AG04450 (cell line): ENCODE measurements around the gene TBC1D10A. TPM values are rescaled to one million over a fixed set of nuclear protein-coding genes. Genes with fewer than 3 reads are reported as not detected.
A peak's percentile ranks its signal among the peaks of the same experiment; 100 is the strongest.

Experiments
- CTCF ChIA-PET: fragments of 300-600, 350-600 bp; formaldehyde crosslinking; extraction: SDS; loops from one replicate; lab custom pipeline; 2022; ENCODE audit warnings: antibody characterized with exemption, inconsistent platforms; lab: Charles Lee
- POLR2A ChIA-PET: fragments of 350-600 bp; formaldehyde crosslinking; extraction: SDS; loops from one replicate; lab custom pipeline; 2021; ENCODE audit warnings: antibody characterized with exemption, inconsistent platforms; lab: Yijun Ruan, JAX
- DNase-seq: peaks from one replicate; pipeline ENCODE4 v3.0.0-alpha.2; 2011; ENCODE audit warnings: low read depth, low spot score
- H3K27ac ChIP-seq: one replicate; pipeline ENCODE4 v1.5.1; 2012; ENCODE audit warnings: low read depth, low read length, control low read depth
- H3K27me3 ChIP-seq: one replicate; pipeline ENCODE4 v1.6.0; 2012; ENCODE audit warnings: low read length; ENCODE audit not compliant: control insufficient read depth, insufficient read depth
- H3K4me3 ChIP-seq: 2 replicates; pipeline ENCODE4 v1.5.1; 2011; ENCODE audit warnings: mild to moderate bottlenecking, low read depth, low read length, control low read depth
- H3K9me3 ChIP-seq: 2 replicates; pipeline ENCODE4 v1.5.1; 2012; ENCODE audit warnings: low read length; ENCODE audit not compliant: control insufficient read depth, insufficient read depth
- CTCF ChIP-seq: IDR thresholded peaks from 2 replicates; pipeline ENCODE4 v1.5.1; 2011; ENCODE audit warnings: low read depth, low read length, control low read depth, inconsistent platforms
- polyA plus RNA-seq: library from polyadenylated mRNA; depleted of rRNA; stranded (reverse); fragments of >200 nt; gene quantifications from 2 replicates; pipeline ENCODE4 v1.2.3, GENCODE V29; 2011

Gene TBC1D10A
- polyA plus RNA-seq, 1 experiment, result 14.5 TPM

GRCh38 chr22:30325065-30325720, 1.5 kb downstream of the TBC1D10A start:
- ChIA-PET POLR2A (interaction anchor here (1.1 kb wide), 1 partner anchor 38 kb away, joined by 4 read pairs; no protein-coding TSS in a partner anchor), CTCF (interaction anchor here (7.0 kb wide), 1 partner anchor 37 kb away, joined by 44 read pairs; the partner anchor contains the start of gene CASTOR1)
- Histone ChIP-seq H3K4me3 (peak overlapping the region; percentile 83), H3K9me3 (no peaks in the 10 kb centered on the region), H3K27me3 (no peaks in the 10 kb centered on the region), H3K27ac (peak overlapping the region; percentile 58)
- no peak for DNase-seq
- no peak for TF ChIP-seq CTCF

- DNase-seq, result no peak
- CTCF ChIA-PET, result interaction anchor here (0.6 to 7.0 kb wide), 3 partner anchors 36 to 266 kb away, joined by 3 to 44 read pairs (median 6); partner anchors contain the start of gene CASTOR1
These were observed 2.6 kb downstream of the TBC1D10A start for GRCh38 chr22:30324014-30324730.

GRCh38 chr22:30323246-30323645, 3.5 kb downstream of the TBC1D10A start:
- Histone ChIP-seq H3K9me3 (no peaks in the 10 kb centered on the region), H3K27me3 (no peaks in the 10 kb centered on the region), H3K27ac (no peak overlapping the region), H3K4me3 (no peak overlapping the region)
- no peak for TF ChIP-seq CTCF
- no peak for DNase-seq
- ChIA-PET POLR2A (interaction anchor here (0.8 to 0.9 kb wide), 2 partner anchors 12 to 34 kb away, joined by 3 to 10 read pairs; partner anchors contain the start of gene CASTOR1), CTCF (interaction anchor here (0.6 to 7.0 kb wide), 3 partner anchors 35 to 265 kb away, joined by 3 to 44 read pairs (median 6); partner anchors contain the start of gene CASTOR1)

More at GRCh38 chr22:30324014-30324730, 2.6 kb downstream of the TBC1D10A start:
- Histone ChIP-seq H3K4me3 (peak overlapping the region; percentile 83), H3K27ac (peak overlapping the region; percentile 47), H3K27me3 (no peaks in the 10 kb centered on the region), H3K9me3 (no peaks in the 10 kb centered on the region)
- TF ChIP-seq CTCF, result no peak
- POLR2A ChIA-PET, result interaction anchor here (0.8 kb wide), 1 partner anchor 35 kb away, joined by 3 read pairs; the partner anchor contains the start of gene CASTOR1

GRCh38 chr22:30321461-30321860, 5.3 kb downstream of the TBC1D10A start:
- no peak overlapping the region for H3K27ac ChIP-seq
- no peak for DNase-seq
- H3K4me3 ChIP-seq, result no peak overlapping the region
- POLR2A ChIA-PET, result interaction anchor here (0.8 kb wide), 1 partner anchor 9 kb away, joined by 3 read pairs; no protein-coding TSS in a partner anchor
- H3K9me3 ChIP-seq, result no peaks in the 10 kb centered on the region
- CTCF ChIA-PET, result interaction anchor here (2.4 kb wide), 1 partner anchor 34 kb away, joined by 7 read pairs; no protein-coding TSS in a partner anchor
- no peaks in the 10 kb centered on the region for H3K27me3 ChIP-seq
- TF ChIP-seq CTCF, result no peak
